ENCODE data around the gene ADCY4. TPM values are rescaled to one million over a fixed set of nuclear protein-coding genes. Genes with fewer than 3 reads are reported as not detected.

ADCY4 gene
- total and polyA plus RNA-seq, 2 of the 13 experiments (the other 11 are each of a cell fraction or from before 2014, with no cell fraction given) = 0.03 TPM; not detected in 1

GRCh38 chr14:24307575-24308341 lies 27.1 kb downstream of the ADCY4 start, which contains the start of gene CIDEB (continued):
- TF ChIP-seq KIAA2018 (CRISPR knock-in tag; IDR thresholded peaks at IDR 0.05; ENCODE audit: borderline replicate concordance) = no peak; the same call in 1 of the 2 replicates
- TF ChIP-seq PITX1 (CRISPR knock-in tag; IDR thresholded peaks at IDR 0.05) = peak; percentile 96
- TF ChIP-seq RFX3 (CRISPR knock-in tag; IDR thresholded peaks at IDR 0.05) = no peak
- peak; percentile 91; the same call in 1 of the 2 replicates for TF ChIP-seq SNAI1 (CRISPR knock-in tag; IDR thresholded peaks at IDR 0.05; ENCODE audit: borderline replicate concordance)
- no peak for TF ChIP-seq ZBTB39 (CRISPR knock-in tag; IDR thresholded peaks at IDR 0.05)
- no peak; the same call in 1 of the 2 replicates for TF ChIP-seq DMTF1 (CRISPR knock-in tag; IDR thresholded peaks at IDR 0.05)
- no peak for TF ChIP-seq ZXDC (CRISPR knock-in tag; IDR thresholded peaks at IDR 0.05)
- TF ChIP-seq ZNF335 (CRISPR knock-in tag; IDR thresholded peaks at IDR 0.05) = peak; percentile 90
- TF ChIP-seq NR3C1 (CRISPR knock-in tag; IDR thresholded peaks at IDR 0.05) = no peak

Data from HepG2 (cell line).